ENCODE measurements around the gene CBX3.
"Not testable (repeated sequence)": the region's sequence is repeated elsewhere in the genome, so short reads cannot be mapped to it uniquely, and the experiment has no call there.

DNA sequence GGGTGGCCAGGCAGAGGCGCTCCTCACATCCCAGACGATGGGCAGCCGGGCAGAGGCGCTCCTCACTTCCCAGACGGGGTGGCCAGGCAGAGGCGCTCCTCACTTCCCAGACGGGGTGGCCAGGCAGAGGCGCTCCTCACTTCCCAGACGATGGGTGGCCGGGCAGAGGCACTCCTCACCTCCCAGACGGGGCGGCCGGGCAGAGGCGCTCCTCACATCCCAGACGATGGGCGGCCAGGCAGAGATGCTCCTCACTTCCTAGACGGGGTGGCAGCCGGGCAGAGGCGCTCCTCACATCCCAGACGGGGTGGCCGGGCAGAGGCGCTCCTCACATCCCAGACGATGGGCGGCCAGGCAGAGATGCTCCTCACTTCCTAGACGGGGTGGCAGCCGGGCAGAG is 24.8 kb upstream of the CBX3 start:
- not testable (repeated sequence) for TF ChIP-seq SUZ12 (IDR thresholded peaks at IDR 0.05; ENCODE audit: extremely low read depth, insufficient read depth, insufficient read length); ZNF274 (IDR thresholded peaks at IDR 0.05; ENCODE audit: low read depth, low read length); YY1 (IDR thresholded peaks at IDR 0.05; ENCODE audit: insufficient read depth, insufficient read length)

Data from NT2/D1 (cell line).